HG03135 (cell line): ENCODE measurements around the gene CCDC70.

Experiments used
- ATAC-seq: cut with Tn5 transposase; IDR thresholded peaks from one replicate; pipeline ENCODE4 v1.9.1; 2021; ENCODE audit warnings: mild to moderate bottlenecking, moderate library complexity; ENCODE audit not compliant: unreplicated experiment

CCDC70 gene

GRCh38 chr13:51828730-51829567 lies 32.8 kb upstream of the CCDC70 start:
- no peak for ATAC-seq

GRCh38 chr13:51829568-51829899 lies 32.2 kb upstream of the CCDC70 start:
- no peak for ATAC-seq

GRCh38 chr13:51831519-51831918 lies 30.2 kb upstream of the CCDC70 start:
- ATAC-seq = no peak

- ATAC-seq = peak; percentile 60
Observed at GRCh38 chr13:51832471-51833152, 29.2 kb upstream of the CCDC70 start.

- ATAC-seq = no peak
Observed at GRCh38 chr13:51833980-51834379, 27.8 kb upstream of the CCDC70 start.

GRCh38 chr13:51834581-51835171 lies 27.1 kb upstream of the CCDC70 start:
- no peak for ATAC-seq

GRCh38 chr13:51837016-51837415 lies 24.8 kb upstream of the CCDC70 start:
- no peak for ATAC-seq

- ATAC-seq = no peak
Observed at GRCh38 chr13:51838240-51838846, 23.4 kb upstream of the CCDC70 start.

- ATAC-seq = no peak
Observed at GRCh38 chr13:51839711-51840540, 21.8 kb upstream of the CCDC70 start.

- no peak for ATAC-seq
Observed at GRCh38 chr13:51840917-51841316, 20.9 kb upstream of the CCDC70 start.

GRCh38 chr13:51841732-51842131 lies 20.0 kb upstream of the CCDC70 start:
- no peak for ATAC-seq

GRCh38 chr13:51843529-51843928 lies 18.2 kb upstream of the CCDC70 start:
- ATAC-seq = no peak

GRCh38 chr13:51844862-51845573 lies 16.8 kb upstream of the CCDC70 start, which contains the start of gene TMEM272:
Gene TMEM272, minus strand, starts transcription at chr13:51845177. Its CDS starts 6,647 bp downstream, at chr13:51838530.
- no peak for ATAC-seq

GRCh38 chr13:51845574-51846318 lies 16.0 kb upstream of the CCDC70 start:
- ATAC-seq = no peak

GRCh38 chr13:51846756-51847155 lies 15.0 kb upstream of the CCDC70 start:
- no peak for ATAC-seq

- no peak for ATAC-seq
Observed at GRCh38 chr13:51848674-51849073, 13.1 kb upstream of the CCDC70 start.

GRCh38 chr13:51849145-51850101 lies 12.3 kb upstream of the CCDC70 start:
- no peak for ATAC-seq
